Measurements from ENCODE around the gene TMEM271.

Gene TMEM271

DNA sequence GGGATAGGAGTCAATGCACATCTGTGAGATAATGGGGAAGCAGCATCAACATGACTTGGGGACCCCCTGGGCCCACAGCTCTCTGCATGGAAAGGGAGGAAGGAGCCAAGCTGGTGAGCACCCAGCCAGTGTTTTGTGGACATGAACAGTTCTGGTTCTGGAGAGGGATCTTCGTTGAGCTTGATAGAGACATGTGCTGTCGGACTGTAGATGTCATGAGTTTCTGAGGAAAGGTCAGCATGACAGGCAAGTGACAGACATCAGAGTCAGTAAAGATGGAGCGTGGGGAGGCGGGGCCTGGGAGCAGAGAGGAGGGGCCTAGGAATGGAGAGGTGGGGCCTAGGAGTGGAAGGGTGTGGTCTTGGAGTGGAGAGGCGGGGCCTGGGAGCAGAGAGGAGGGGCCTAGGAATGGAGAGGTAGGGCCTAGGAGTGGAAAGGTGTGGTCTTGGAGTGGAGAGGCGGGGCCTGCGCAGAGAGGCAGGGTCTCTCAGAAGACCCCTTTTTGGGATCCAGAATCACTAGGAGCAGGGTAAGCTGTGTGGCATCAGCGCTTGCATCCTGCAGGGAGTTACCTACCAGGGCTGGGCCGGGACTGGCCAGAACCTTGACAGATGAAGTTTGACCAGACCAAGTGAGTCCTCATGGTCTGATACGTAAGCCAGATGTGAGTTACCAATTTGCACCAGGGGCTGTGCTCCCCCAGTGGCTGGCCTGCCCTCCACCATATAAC lies 43.3 kb downstream of the TMEM271 start:
- Histone ChIP-seq H3K4me3 (IDR thresholded peaks at IDR 0.05; ENCODE audit: insufficient read depth, low read depth, low read length) (no peak overlapping the region), H3K27ac (no peak overlapping the region), H3K4me2 (no peak overlapping the region), H3K79me2 (ENCODE audit: insufficient read depth, low read depth) (no peaks in the 10 kb centered on the region), H3K4me1 (ENCODE audit: low read depth, poor library complexity, severe bottlenecking) (no peaks in the 10 kb centered on the region), H4K20me1 (ENCODE audit: insufficient read depth) (no peaks in the 10 kb centered on the region), H3K36me3 (ENCODE audit: insufficient read depth) (no peaks in the 10 kb centered on the region), H3K9ac (no peak overlapping the region), H3K27me3 (ENCODE audit: insufficient read depth, low read depth) (no peaks in the 10 kb centered on the region), H2AFZ (ENCODE audit: low read depth) (no peak overlapping the region)
- TF ChIP-seq, protein P1, sequence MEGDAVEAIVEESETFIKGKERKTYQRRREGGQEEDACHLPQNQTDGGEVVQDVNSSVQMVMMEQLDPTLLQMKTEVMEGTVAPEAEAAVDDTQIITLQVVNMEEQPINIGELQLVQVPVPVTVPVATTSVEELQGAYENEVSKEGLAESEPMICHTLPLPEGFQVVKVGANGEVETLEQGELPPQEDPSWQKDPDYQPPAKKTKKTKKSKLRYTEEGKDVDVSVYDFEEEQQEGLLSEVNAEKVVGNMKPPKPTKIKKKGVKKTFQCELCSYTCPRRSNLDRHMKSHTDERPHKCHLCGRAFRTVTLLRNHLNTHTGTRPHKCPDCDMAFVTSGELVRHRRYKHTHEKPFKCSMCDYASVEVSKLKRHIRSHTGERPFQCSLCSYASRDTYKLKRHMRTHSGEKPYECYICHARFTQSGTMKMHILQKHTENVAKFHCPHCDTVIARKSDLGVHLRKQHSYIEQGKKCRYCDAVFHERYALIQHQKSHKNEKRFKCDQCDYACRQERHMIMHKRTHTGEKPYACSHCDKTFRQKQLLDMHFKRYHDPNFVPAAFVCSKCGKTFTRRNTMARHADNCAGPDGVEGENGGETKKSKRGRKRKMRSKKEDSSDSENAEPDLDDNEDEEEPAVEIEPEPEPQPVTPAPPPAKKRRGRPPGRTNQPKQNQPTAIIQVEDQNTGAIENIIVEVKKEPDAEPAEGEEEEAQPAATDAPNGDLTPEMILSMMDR (conservative IDR thresholded peaks at IDR 0.05; ENCODE audit: low read depth, low read length), result no peak

DNA sequence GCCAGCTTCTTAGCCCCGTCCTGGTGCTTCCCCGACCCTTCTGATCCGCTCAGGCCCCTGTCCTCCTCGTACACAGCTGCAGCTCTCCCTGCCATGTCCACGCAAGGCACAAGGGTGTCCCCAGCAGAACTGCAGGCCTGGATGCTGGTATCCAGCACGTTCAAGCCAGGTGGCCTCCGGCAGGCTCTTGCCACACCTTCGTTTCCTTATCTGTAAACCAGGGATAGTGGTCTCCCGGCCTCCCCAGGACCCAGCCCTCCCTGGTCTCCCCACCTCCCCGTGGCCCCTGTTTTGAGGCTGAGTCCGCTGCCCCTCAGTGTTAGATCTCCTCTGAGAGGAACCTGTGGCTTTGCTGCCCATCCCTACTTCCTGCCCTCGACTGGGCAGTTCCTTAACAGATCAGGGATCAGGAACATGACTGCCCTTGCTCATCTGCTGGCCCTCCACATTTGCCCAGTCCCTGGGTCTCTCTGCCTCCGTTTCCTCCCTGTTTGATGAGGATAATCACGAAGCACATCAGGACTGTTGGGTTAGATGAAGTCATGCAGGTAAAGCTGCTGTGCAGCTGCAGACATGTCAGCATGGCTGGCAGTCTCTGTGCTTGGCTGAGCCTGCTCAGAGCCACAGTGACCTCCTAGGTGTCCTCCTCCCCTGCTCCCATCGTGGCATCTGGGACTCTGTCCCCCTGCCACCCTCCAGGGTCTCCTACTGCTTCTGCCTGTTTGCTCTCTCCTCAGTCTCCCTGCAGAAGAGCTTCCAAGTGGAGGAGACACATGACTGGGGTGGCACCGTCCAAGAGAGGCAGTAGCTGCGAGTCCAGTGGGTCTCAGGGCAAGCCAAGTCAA lies 44.2 kb downstream of the TMEM271 start:
- no peaks in the 10 kb centered on the region for H3K79me2 ChIP-seq (ENCODE audit: insufficient read depth, low read depth)
- H3K27me3 ChIP-seq (ENCODE audit: insufficient read depth, low read depth), result no peaks in the 10 kb centered on the region
- TF ChIP-seq, protein P1 (conservative IDR thresholded peaks at IDR 0.05; ENCODE audit: low read depth, low read length), result no peak
- H3K9ac ChIP-seq, result no peak overlapping the region
- H3K36me3 ChIP-seq (ENCODE audit: insufficient read depth), result no peaks in the 10 kb centered on the region
- H3K4me1 ChIP-seq (ENCODE audit: low read depth, poor library complexity, severe bottlenecking), result no peaks in the 10 kb centered on the region
- no peak overlapping the region for H3K4me2 ChIP-seq
- H3K4me3 ChIP-seq (IDR thresholded peaks at IDR 0.05; ENCODE audit: insufficient read depth, low read depth, low read length), result no peak overlapping the region
- H4K20me1 ChIP-seq (ENCODE audit: insufficient read depth), result no peaks in the 10 kb centered on the region
- no peak overlapping the region for H3K27ac ChIP-seq
- no peak overlapping the region for H2AFZ ChIP-seq (ENCODE audit: low read depth)

GRCh38 chr4:531076-531475 lies 45.0 kb downstream of the TMEM271 start:
- Histone ChIP-seq H3K36me3 (ENCODE audit: insufficient read depth) (no peaks in the 10 kb centered on the region), H3K4me1 (ENCODE audit: low read depth, poor library complexity, severe bottlenecking) (no peaks in the 10 kb centered on the region), H3K9ac (no peak overlapping the region), H3K4me2 (no peak overlapping the region), H3K4me3 (IDR thresholded peaks at IDR 0.05; ENCODE audit: insufficient read depth, low read depth, low read length) (no peak overlapping the region), H3K27ac (no peak overlapping the region), H4K20me1 (ENCODE audit: insufficient read depth) (no peaks in the 10 kb centered on the region), H3K27me3 (ENCODE audit: insufficient read depth, low read depth) (no peaks in the 10 kb centered on the region), H2AFZ (ENCODE audit: low read depth) (no peak overlapping the region), H3K79me2 (ENCODE audit: insufficient read depth, low read depth) (no peaks in the 10 kb centered on the region)
- TF ChIP-seq, protein P1 (conservative IDR thresholded peaks at IDR 0.05; ENCODE audit: low read depth, low read length), result no peak

GRCh38 chr4:530017-530781 lies 45.9 kb downstream of the TMEM271 start:
- Histone ChIP-seq H2AFZ (ENCODE audit: low read depth) (no peak overlapping the region), H3K27me3 (ENCODE audit: insufficient read depth, low read depth) (no peaks in the 10 kb centered on the region), H3K4me3 (IDR thresholded peaks at IDR 0.05; ENCODE audit: insufficient read depth, low read depth, low read length) (no peak overlapping the region), H3K79me2 (ENCODE audit: insufficient read depth, low read depth) (no peaks in the 10 kb centered on the region), H3K27ac (no peak overlapping the region), H4K20me1 (ENCODE audit: insufficient read depth) (no peaks in the 10 kb centered on the region), H3K4me2 (no peak overlapping the region), H3K36me3 (ENCODE audit: insufficient read depth) (no peaks in the 10 kb centered on the region), H3K4me1 (ENCODE audit: low read depth, poor library complexity, severe bottlenecking) (no peaks in the 10 kb centered on the region), H3K9ac (no peak overlapping the region)
- TF ChIP-seq, protein P1 (conservative IDR thresholded peaks at IDR 0.05; ENCODE audit: low read depth, low read length), result no peak
